Neural progenitor cell (in vitro differentiated cells): Measurements from ENCODE around the gene VMP1.

Source experiments
- EZH2 ChIP-seq: fragments of 200-600 bp; sonication (generic); IDR thresholded peaks from 2 replicates; pipeline ENCODE4 v1.6.1; 2017; ENCODE audit warnings: antibody characterized with exemption, mild to moderate bottlenecking, moderate library complexity
- TF ChIP-seq, protein P1 (sequence below): fragments of 200-600 bp; sonication (generic); IDR thresholded peaks from 2 replicates; pipeline ENCODE4 v1.5.1; 2017; ENCODE audit warnings: antibody characterized with exemption, mild to moderate bottlenecking

GRCh38 chr17:59698143-59698542 is 9.3 kb upstream of the VMP1 start:
- TF ChIP-seq, protein P1, sequence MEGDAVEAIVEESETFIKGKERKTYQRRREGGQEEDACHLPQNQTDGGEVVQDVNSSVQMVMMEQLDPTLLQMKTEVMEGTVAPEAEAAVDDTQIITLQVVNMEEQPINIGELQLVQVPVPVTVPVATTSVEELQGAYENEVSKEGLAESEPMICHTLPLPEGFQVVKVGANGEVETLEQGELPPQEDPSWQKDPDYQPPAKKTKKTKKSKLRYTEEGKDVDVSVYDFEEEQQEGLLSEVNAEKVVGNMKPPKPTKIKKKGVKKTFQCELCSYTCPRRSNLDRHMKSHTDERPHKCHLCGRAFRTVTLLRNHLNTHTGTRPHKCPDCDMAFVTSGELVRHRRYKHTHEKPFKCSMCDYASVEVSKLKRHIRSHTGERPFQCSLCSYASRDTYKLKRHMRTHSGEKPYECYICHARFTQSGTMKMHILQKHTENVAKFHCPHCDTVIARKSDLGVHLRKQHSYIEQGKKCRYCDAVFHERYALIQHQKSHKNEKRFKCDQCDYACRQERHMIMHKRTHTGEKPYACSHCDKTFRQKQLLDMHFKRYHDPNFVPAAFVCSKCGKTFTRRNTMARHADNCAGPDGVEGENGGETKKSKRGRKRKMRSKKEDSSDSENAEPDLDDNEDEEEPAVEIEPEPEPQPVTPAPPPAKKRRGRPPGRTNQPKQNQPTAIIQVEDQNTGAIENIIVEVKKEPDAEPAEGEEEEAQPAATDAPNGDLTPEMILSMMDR = no peak
- no peak for TF ChIP-seq EZH2
